ENCODE results near the gene GARNL3.

GARNL3 gene

DNA sequence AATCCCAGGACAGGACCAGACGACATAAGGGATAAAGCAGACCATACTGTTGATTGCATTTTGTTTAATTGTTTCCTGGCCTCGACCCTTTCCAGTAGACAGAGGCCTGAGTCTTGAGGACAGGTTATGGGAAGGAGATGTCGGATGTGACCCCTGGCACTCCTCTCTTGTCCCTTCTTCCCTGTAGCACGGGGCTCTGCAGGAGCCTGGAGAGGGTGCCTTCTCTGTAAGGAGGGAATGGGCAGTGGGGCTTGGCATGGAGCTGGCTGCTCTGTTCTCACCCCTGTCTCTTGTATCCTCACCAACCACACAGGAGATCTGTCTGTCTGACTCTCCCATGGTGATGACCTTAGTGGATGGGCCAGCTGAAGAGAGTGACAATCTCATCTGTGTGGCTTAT, 92.3 kb downstream of the GARNL3 start:
- no peak for DNase-seq

- DNase-seq, result no peak
Measured at GRCh38 chr9:127358023-127358535, 93.5 kb downstream of the GARNL3 start.

DNA sequence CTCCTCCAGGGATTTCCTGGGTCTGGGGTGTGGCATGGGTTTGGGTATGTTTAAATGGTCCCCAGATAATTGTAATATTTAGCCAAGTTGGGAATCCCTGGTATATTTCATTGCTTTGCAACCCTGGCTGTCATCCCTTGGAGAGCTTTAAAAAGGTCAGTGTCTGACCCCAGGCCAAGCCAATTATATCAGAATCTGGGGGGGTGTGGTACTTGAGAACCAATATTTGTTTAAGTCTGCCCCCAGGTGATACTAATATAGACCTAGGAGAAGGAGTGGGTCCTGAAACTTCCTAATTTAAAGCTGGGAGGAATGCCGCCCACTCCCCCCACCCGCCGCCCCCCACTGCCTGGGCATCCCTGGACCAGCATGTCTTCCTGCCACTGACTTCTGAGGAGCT, 94.2 kb downstream of the GARNL3 start:
- no peak for DNase-seq

DNA sequence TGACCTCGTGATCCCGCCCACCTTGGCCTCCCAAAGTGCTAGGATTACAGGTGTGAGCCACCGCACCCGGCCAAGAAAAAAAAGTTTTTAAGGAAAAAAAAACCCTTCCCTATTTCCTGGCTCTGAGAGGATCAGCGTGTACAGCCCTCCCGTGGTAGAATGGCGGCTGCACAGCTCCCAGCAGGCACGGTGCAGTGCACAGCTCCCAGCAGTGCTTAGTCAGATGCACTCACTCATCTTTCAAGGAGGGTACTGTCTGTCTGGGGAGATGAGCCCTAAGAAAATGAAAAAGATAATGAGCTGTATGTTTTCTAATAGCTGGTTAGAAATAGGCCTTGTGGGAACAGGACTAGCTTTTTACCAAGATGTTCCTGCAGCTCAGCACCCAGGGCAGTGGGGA, 95.7 kb downstream of the GARNL3 start:
- DNase-seq, result no peak

GRCh38 chr9:127360829-127361228, 96.3 kb downstream of the GARNL3 start:
- DNase-seq, result no peak

- no peak for DNase-seq
Measured at GRCh38 chr9:127361561-127361960, 97.0 kb downstream of the GARNL3 start.

GRCh38 chr9:127362829-127363228, 98.3 kb downstream of the GARNL3 start:
- DNase-seq, result no peak

DNA sequence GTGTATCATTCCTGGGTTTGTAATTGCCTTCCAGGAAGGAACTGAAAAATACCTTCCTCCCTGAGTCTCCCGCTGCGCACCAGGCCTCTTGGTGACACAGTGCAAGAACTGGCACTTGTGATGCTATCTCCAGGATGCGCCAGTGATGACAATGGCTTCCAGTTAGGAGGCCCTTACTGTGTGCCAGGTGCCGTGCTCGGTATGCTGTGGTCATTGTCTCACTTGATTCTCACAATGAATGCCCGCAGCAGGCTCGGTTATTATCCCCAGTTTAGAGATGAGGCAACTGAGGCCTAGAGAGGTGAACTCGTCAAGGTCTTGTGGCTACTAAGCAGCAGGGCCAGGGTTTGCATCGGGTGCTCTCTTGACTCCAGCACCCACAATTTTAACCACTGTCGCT, 100.9 kb downstream of the GARNL3 start:
- no peak for DNase-seq

- no peak for DNase-seq
Measured at GRCh38 chr9:127366594-127366993, 102.0 kb downstream of the GARNL3 start.

DNA sequence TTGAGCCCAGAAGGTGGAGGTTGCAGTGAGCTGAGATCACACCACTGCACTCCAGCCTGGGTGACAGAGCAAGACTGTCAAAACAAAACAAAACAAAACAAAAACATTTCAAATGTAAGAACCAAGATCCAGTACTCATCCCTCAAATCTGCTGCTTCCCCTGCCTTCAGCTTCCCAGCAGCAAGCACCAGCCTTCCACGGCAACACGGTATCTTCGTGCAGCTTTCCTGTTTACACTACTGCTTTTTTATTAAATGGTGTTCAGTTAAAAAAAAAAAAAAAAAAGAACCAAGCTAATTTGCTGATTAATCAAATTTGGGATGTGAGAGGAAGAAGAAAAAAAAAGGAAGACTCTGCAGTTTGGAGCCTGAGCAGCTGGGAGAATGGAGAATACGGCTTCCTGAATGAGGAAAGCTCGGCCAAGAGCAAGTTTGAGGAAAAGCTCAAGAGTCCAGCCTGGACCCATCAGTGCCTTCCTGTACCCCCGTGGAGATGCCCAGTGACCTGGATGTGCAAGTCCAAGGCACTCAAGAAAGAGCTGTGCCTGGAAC, 104.4 kb downstream of the GARNL3 start:
- DNase-seq, result no peak

- DNase-seq, result no peak
Measured at GRCh38 chr9:127369428-127369827, 104.9 kb downstream of the GARNL3 start.

DNA sequence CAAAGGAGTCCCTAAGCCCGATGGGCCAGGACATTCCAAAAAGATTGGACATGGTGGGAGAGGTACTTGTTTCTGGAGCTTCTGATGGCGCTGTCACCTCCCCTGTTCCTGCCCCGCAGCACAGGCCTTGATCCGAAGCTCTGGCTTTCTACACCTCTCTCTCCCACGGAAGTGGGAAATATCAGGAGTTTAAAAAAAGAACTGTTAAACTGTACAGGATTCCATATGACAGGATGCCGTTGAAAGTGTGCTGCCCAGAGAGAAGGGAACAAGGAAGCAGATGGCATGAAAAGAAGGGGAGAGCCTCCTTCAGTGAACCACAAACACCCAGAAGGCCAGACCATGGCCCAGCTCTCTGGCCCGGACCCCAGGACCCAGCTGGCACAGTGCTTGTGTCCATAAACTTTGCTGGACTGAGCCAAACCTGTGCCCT, 105.6 kb downstream of the GARNL3 start:
- no peak for DNase-seq

GRCh38 chr9:127370672-127371648, 106.4 kb downstream of the GARNL3 start:
- no peak for DNase-seq

GRCh38 chr9:127380479-127380878, 115.9 kb downstream of the GARNL3 start:
- DNase-seq, result no peak

- DNase-seq, result no peak
Measured at GRCh38 chr9:127382541-127382940, 118.0 kb downstream of the GARNL3 start.

GRCh38 chr9:127384016-127384730, 119.6 kb downstream of the GARNL3 start:
- DNase-seq, result no peak

- no peak for DNase-seq
Measured at GRCh38 chr9:127384901-127385300, 120.3 kb downstream of the GARNL3 start.

GRCh38 chr9:127386249-127386648, 121.7 kb downstream of the GARNL3 start:
- DNase-seq, result no peak

GRCh38 chr9:127386981-127387380, 122.4 kb downstream of the GARNL3 start:
- no peak for DNase-seq

GRCh38 chr9:127388037-127388855, 123.7 kb downstream of the GARNL3 start:
- peak; percentile 89 for DNase-seq

DNA sequence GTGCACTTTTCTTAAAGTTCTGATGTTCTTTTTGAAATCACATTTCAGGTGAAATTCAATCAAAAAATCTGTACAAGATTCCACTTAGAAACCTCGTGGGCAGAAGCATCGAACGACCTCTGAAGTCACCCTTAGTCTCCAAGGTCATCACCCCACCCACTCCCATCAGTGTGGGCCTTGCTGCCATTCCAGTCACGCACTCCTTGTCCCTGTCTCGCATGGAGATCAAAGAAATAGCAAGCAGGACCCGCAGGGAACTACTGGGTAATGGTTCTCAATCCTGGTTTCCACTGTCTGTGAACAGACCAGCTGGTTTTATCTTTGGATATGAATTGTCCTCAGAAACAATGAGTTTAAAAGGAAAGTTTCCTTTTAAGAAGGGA, 124.3 kb downstream of the GARNL3 start:
- no peak for DNase-seq

DNA sequence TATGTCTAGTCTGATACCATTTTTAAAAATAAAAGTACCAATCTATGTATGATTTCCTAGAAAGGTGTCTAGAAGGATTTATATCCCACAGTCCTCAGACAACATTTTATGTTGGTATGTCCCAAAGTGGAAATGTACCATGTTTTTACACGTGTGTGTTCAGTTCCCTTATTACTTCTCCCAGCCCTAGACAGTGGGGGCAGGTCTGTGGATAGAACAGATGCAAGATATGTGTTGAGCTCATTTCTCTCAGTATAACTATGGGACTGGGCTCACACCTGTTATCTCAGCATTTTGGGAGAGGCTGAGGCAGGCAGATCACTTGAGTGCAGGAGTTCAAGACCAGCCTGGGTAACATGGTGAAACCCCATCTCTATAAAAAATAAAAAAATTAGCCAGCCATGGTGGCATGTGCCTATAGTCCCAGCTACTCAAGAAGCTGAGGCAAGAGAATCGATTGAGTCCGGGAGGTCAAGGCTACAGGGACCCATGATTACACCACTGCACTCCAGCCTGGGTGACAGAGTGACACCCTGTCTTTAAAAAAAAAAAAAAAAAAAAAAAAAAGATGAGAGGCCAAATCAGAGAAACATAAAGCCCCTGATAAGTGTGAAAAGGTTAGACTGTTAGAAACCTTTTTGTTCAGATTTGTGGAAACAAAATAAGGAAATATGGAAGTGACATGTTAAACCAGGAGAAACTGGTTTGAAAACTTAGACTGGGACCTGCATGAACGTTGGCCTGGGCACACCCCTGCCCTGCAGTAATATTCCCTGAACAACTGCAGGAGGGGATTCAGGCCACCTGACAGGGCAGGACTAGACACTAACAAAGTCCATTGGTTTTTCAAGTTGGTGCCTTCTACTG, 125.0 kb downstream of the GARNL3 start:
- no peak for DNase-seq
